Middle frontal gyrus (tissue), 1 donor: Measurements from ENCODE around the gene RRP1.
A peak's percentile ranks its signal among the peaks of the same experiment; 100 is the strongest.
"Not testable (repeated sequence)": the region's sequence is repeated elsewhere in the genome, so short reads cannot be mapped to it uniquely, and the experiment has no call there.

Source experiments
- DNase-seq: peaks from one replicate; pipeline ENCODE4 v3.0.0-alpha.2; 2015; ENCODE audit warnings: low spot score; ENCODE audit errors: extremely low spot score

The RRP1 gene

DNA sequence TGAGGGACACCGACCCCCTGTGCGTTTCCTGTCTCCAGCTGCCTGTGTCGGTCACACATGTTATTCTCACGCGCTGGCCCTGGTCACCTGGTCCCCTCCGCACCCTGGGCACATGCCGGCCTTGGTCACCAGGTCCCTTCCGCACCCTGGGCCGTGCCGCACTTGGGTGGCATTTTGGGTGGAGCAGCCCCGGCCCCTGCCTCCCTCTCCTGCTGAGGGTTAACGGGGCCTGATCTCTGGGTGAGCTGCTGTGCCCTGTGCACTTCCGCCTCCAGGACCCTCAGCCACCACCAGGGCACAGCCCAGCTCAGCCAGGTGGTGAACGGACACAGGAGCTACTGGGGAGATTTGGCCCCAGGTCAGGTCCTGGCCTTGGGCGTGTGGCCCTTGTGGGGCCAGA lies 26.6 kb downstream of the RRP1 start:
- DNase-seq = no peak

DNA sequence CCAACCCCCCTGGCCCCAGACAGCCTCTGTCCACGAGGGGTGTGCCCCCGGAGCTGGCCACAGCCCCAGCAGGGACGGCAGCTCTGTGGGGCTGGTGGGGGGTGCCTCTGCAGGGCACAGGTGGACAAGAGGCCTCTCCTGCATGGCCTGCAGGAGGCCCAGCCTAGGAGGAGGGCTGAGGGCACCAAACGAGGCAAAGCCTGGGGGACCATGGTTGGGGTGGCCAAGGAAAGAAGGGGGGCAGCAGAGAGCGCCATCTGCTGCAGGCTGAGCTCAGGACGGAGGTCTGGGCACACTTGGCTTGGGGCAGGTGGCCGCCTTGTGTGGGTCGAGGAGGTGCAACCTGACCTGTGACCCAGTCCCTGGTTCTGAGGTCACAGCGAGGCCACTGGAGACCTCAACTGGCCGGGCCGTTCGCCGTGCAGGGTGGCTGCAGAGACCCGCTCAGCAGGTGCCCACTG lies 27.3 kb downstream of the RRP1 start:
- no peak for DNase-seq

DNA sequence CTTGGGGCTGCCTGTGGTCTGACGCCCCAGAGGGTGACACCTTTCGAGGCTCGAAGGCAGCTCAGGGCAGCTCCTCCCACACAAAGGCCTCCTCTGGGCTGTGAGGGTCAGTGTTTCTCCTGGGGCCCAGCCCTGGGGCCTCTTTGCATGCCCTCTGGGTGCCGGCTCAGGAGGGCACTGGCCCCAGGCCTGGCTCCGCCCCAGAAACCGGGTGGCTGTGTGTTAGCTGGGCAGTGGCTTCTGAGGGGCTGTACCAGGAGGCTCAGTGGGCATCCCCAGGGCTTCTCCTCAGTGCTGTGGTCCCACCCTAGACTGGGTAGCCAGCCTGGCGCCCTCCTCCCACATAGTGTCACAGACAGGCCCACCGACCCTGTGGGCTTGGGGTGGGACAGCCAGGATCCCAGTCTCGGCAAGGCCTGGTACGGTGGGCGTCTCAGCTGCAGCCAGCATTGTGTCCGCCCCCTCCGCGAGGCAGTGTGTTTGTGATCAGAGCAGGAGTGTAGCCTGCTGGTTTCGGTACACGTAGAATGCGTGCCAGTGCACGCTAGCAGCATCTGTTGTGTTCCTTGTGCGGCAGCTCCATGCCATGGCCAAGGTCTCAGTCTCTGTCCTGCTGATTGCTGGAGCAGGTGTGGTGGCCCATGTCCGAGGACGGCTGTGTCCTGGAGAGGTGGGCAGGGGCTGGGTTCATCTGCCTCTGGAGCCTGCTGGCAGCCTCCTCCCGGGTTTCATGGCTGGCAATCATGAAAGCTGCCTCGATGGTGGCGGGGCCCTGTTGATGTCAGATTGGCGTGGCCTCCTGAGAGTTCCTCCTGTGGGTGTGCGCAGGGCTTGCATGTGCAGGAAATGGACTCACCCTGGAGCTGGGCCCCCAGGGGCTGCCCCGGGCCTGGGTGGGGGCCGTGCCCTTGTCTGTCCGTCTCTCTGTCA lies 28.0 kb downstream of the RRP1 start:
- no peak for DNase-seq

DNA sequence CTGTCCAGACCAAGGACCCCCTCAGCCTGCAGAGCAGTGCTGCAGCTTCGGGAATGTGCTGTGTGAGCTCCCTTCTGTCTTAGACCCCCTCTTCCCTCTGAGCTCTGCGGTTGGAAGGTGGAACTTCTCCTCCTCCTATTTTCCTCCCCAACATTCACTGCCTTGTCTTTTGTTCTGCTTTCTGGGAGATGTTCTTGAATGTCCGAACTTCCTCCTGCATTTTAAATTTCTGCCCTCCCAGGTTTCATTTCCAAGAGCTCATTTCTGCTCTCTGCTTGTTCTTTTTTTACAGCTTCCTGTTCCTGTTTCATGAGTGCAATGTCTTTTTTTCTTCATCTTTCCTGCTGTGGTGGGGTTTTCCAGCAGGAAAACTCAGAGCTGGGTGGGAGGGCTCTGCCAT lies 29.3 kb downstream of the RRP1 start:
- no peak for DNase-seq

DNA sequence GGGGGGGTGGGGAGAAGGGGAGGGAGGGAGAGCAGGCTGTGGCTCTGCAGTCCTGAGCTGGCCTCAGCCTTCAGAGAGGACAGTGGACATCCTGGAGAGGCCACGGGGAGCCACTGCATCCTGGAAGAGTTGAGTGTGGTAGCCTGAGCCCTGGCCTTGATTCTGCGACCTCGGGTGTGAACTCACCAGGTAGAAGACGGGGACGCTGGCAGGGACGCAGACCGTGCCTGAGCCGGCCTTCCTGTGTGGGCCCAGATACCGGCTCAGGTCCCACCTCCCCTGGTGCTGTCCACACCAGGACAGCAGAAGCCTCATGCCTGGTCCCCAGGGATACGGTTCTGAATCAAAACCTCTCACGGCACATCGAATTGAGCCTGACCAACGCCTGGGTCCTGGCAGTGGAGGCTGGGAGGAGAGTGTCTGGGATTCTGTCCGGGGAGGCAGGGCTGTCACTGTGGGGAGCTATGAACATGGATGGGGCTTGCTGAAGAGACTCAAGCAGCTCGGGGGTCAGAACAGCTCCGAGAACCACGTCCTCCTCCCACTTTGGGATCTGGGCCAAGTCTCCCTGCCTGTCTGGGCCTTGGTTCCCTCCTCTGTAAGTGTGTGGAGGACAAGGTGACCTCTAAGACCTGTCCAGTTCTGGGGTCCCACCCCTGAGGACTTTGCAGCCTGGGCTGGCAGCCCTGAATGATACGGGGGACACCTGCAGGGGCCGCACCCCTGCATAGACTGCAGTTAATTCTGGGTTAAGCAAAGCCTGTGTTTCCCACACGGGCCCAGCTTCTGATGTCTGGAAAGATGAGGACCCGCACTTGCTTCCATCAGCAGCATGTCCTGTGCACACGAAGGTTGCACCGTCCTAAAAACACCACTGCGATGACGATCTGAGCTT lies 30.4 kb downstream of the RRP1 start:
- DNase-seq = no peak

DNA sequence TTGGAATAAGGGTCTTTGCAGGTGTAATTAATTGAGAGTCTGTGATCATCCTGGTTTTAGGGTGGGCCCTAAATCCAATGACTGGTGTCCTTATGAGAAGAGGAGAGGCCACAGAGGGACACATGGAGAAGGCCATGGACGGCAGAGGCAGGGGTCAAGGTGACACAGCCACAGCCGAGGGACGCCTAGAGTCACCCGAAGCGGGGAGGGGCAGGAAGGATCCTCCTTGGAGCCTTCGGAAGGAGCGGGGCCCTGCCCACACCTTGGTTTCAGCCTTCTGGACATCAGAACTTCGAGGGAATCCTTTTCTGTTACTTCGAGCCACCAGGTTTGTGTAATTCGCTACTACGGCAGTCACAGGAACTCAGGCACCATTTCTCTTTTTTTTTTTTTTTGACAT lies 31.1 kb downstream of the RRP1 start:
- DNase-seq = no peak

- not testable (repeated sequence) for DNase-seq
Observed at GRCh38 chr21:43822166-43822565, 32.8 kb downstream of the RRP1 start.

DNA sequence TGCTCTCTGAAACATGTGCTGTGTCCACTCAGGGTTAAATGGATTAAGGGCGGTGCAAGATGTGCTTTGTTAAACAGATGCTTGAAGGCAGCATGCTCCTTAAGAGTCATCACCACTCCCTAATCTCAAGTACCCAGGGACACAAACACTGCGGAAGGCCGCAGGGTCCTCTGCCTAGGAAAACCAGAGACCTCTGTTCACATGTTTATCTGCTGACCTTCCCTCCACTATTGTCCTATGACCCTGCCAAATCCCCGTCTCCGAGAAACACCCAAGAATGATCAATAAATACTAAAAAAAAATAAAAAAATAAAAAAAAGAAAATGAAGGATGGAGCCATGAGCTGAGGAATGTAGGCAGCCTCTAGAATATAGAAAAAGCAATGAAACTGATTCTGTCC lies 33.4 kb downstream of the RRP1 start:
- not testable (repeated sequence) for DNase-seq

- peak; percentile 53 for DNase-seq
Observed at GRCh38 chr21:43824333-43825241, 35.2 kb downstream of the RRP1 start.

- DNase-seq = no peak
Observed at GRCh38 chr21:43825242-43825935, 36.0 kb downstream of the RRP1 start.

DNA sequence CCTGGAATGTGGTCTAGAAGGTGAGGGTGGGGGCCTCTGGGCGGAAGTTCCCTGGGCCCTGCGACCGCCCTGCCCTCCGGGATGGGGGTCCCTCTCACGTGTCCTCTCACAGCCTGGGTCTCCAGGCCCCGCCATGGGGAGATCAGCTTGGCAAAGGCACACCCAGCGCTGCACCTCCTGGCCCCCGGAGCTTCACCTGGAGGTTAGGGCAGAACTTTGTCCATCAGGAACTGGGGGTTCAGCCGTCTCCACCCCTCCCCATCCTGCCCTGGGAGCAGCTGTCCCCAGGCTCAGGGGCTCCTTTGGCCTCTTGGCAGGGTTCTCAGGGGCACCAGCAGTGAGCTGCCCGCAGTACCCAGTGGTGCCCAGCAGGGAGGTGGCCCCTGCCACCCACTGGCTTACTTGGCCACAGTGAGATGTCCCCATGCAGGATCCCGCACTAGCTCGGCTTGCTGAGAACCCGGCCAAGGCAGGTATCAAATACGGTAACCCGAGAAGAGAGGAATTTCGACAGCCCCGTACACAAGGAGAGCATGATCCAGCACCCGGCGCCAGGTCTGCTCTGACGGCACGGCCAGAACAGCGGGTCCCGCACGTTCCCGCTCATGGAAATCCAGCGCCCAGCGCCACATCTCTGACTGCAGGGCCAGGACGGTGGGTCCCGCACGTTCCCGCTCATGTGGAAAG lies 36.7 kb downstream of the RRP1 start:
- DNase-seq = no peak

GRCh38 chr21:43826623-43826974 lies 37.2 kb downstream of the RRP1 start:
- no peak for DNase-seq

- no peak for DNase-seq
Observed at GRCh38 chr21:43827015-43827611, 37.7 kb downstream of the RRP1 start.

DNA sequence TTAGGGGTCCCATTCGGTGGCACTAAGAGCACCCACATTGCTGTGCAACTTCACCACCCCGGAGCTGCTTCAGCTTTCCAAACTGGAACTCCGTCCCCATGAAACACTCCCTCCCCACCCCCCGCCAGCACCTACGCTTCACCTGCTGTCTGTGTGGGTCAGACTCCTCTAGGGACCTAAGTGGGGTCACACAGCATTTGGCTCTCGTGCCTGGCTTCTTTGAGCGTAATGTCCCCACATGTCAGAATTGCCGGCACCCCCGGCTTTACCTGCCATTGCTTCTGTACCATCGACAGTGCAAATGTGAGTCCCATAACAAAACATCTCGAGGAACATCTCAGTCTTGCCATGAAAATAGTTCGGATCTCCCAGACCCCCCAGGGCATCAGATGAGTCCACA lies 39.8 kb downstream of the RRP1 start:
- no peak for DNase-seq

GRCh38 chr21:43829575-43830119 lies 40.3 kb downstream of the RRP1 start:
- no peak for DNase-seq

GRCh38 chr21:43832158-43832550 lies 42.8 kb downstream of the RRP1 start:
- no peak for DNase-seq

GRCh38 chr21:43832648-43833047 lies 43.3 kb downstream of the RRP1 start:
- no peak for DNase-seq

DNA sequence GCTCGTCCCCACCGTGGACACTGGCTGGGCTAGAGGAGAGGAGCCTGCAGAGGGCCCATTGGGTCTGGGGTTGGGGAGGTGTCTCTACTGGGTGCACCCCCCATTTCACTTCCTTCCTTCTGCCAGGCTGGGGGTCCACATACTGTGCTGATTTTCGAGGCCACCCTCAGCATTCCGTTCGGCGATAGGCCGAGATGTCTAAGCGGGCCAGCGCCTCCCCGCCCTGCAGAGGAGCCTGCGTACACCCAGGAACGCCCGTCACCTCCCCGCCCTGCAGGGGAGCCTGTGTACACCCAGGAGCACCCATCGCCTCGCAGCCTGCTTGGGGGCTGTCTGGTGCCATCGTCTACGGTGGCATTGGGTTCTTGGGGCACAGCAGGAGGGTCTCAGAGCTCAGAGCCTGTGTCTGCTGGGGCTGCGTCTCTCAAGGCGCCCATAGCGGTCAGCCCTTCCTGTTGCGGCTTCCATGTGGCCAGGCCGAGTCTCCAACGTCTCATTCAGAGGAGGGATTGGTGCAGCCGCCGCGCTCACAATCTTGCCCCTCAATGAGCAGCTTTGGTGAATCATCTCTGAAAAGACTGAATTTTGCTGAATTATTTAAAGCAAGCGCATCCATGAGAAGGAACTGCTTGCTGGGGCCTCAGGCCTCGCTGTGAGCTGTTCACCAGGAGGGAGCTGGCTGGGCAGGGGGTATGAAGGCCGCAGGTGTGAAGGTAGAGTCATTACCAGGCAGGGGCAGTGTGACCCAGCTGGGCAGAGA lies 44.9 kb downstream of the RRP1 start:
- DNase-seq = no peak

GRCh38 chr21:43835050-43835449 lies 45.7 kb downstream of the RRP1 start:
- DNase-seq = no peak
